ENCODE measurements around the gene KDM4D. TPM values are rescaled to one million over a fixed set of nuclear protein-coding genes. Genes with fewer than 3 reads are reported as not detected.

The KDM4D gene
- total and polyA plus RNA-seq, 2 of the 8 experiments (the other 6 are each of a cell fraction or from before 2014, with no cell fraction given): 1.5 to 4.5 TPM

DNA sequence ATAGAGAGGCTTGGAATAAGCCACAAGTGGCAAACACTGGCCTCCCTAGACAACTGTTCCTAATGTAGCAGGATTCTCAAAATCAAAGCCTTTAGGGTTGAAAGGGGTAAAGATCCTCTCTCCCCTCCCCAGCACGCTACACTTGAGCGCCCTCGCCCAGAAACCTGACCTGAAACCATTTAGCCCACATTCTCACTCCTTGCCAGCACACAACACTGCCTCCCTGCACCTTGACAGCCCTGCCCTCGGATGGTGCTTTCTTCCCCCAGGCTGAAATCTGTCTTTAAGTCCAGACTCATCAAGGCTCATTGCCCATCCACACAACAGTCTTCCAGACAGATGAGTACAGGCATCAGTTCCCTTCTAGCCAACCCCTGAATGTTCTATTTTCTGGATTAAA lies 26.7 kb upstream of the KDM4D start (continued):
- TF ChIP-seq, protein P1, sequence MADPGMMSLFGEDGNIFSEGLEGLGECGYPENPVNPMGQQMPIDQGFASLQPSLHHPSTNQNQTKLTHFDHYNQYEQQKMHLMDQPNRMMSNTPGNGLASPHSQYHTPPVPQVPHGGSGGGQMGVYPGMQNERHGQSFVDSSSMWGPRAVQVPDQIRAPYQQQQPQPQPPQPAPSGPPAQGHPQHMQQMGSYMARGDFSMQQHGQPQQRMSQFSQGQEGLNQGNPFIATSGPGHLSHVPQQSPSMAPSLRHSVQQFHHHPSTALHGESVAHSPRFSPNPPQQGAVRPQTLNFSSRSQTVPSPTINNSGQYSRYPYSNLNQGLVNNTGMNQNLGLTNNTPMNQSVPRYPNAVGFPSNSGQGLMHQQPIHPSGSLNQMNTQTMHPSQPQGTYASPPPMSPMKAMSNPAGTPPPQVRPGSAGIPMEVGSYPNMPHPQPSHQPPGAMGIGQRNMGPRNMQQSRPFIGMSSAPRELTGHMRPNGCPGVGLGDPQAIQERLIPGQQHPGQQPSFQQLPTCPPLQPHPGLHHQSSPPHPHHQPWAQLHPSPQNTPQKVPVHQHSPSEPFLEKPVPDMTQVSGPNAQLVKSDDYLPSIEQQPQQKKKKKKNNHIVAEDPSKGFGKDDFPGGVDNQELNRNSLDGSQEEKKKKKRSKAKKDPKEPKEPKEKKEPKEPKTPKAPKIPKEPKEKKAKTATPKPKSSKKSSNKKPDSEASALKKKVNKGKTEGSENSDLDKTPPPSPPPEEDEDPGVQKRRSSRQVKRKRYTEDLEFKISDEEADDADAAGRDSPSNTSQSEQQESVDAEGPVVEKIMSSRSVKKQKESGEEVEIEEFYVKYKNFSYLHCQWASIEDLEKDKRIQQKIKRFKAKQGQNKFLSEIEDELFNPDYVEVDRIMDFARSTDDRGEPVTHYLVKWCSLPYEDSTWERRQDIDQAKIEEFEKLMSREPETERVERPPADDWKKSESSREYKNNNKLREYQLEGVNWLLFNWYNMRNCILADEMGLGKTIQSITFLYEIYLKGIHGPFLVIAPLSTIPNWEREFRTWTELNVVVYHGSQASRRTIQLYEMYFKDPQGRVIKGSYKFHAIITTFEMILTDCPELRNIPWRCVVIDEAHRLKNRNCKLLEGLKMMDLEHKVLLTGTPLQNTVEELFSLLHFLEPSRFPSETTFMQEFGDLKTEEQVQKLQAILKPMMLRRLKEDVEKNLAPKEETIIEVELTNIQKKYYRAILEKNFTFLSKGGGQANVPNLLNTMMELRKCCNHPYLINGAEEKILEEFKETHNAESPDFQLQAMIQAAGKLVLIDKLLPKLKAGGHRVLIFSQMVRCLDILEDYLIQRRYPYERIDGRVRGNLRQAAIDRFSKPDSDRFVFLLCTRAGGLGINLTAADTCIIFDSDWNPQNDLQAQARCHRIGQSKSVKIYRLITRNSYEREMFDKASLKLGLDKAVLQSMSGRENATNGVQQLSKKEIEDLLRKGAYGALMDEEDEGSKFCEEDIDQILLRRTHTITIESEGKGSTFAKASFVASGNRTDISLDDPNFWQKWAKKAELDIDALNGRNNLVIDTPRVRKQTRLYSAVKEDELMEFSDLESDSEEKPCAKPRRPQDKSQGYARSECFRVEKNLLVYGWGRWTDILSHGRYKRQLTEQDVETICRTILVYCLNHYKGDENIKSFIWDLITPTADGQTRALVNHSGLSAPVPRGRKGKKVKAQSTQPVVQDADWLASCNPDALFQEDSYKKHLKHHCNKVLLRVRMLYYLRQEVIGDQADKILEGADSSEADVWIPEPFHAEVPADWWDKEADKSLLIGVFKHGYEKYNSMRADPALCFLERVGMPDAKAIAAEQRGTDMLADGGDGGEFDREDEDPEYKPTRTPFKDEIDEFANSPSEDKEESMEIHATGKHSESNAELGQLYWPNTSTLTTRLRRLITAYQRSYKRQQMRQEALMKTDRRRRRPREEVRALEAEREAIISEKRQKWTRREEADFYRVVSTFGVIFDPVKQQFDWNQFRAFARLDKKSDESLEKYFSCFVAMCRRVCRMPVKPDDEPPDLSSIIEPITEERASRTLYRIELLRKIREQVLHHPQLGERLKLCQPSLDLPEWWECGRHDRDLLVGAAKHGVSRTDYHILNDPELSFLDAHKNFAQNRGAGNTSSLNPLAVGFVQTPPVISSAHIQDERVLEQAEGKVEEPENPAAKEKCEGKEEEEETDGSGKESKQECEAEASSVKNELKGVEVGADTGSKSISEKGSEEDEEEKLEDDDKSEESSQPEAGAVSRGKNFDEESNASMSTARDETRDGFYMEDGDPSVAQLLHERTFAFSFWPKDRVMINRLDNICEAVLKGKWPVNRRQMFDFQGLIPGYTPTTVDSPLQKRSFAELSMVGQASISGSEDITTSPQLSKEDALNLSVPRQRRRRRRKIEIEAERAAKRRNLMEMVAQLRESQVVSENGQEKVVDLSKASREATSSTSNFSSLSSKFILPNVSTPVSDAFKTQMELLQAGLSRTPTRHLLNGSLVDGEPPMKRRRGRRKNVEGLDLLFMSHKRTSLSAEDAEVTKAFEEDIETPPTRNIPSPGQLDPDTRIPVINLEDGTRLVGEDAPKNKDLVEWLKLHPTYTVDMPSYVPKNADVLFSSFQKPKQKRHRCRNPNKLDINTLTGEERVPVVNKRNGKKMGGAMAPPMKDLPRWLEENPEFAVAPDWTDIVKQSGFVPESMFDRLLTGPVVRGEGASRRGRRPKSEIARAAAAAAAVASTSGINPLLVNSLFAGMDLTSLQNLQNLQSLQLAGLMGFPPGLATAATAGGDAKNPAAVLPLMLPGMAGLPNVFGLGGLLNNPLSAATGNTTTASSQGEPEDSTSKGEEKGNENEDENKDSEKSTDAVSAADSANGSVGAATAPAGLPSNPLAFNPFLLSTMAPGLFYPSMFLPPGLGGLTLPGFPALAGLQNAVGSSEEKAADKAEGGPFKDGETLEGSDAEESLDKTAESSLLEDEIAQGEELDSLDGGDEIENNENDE (IDR thresholded peaks at IDR 0.05; ENCODE audit: insufficient replicate concordance, low read length): no peak

All from H1 (cell line).